Astrocyte (in vitro differentiated cells and primary cell): ENCODE measurements around the gene NUDT4B.
"Not testable (repeated sequence)": the region's sequence is repeated elsewhere in the genome, so short reads cannot be mapped to it uniquely, and the experiment has no call there.

Source experiments
- CTCF ChIP-seq: IDR thresholded peaks from 2 replicates; pipeline ENCODE4 v1.5.1; 2011; ENCODE audit warnings: low read depth, mild to moderate bottlenecking, inconsistent platforms, low read length, moderate library complexity; ENCODE audit not compliant: insufficient read depth
- EZH2 ChIP-seq: IDR thresholded peaks from 2 replicates; pipeline ENCODE4 v1.6.1; 2012; ENCODE audit warnings: mild to moderate bottlenecking, low read length, inconsistent platforms; ENCODE audit not compliant: insufficient read depth

- TF ChIP-seq CTCF, EZH2: not testable (repeated sequence)
Observed at GRCh38 chr1:148759749-148760148, 11.2 kb downstream of the NUDT4B start.
